IPS-15b (cell line): ENCODE data around the gene PFN3.

Experiments used
- H3K27me3 ChIP-seq: one replicate; pipeline ENCODE4 v1.6.1; 2013; ENCODE audit warnings: low read length; ENCODE audit not compliant: control insufficient read depth, insufficient read depth
- H3K36me3 ChIP-seq: one replicate; pipeline ENCODE4 v1.6.1; 2013; ENCODE audit warnings: low read length; ENCODE audit not compliant: control insufficient read depth, insufficient read depth
- H3K4me1 ChIP-seq: one replicate; pipeline ENCODE4 v1.6.1; 2013; ENCODE audit warnings: mild to moderate bottlenecking, low read length; ENCODE audit not compliant: control insufficient read depth, insufficient read depth
- H3K4me3 ChIP-seq: one replicate; pipeline ENCODE4 v1.5.1; 2013; ENCODE audit warnings: low read depth, low read length
- H3K9ac ChIP-seq: one replicate; pipeline ENCODE4 v1.6.1; 2013; ENCODE audit warnings: low read depth, mild to moderate bottlenecking, low read length
- H3K9me3 ChIP-seq: one replicate; pipeline ENCODE4 v1.6.1; 2013; ENCODE audit warnings: mild to moderate bottlenecking, low read length; ENCODE audit not compliant: control insufficient read depth, insufficient read depth

Gene PFN3

GRCh38 chr5:177355868-177356168 lies 44.6 kb downstream of the PFN3 start:
- Histone ChIP-seq H3K36me3 (no peaks in the 10 kb centered on the region), H3K9me3 (no peaks in the 10 kb centered on the region), H3K4me1 (no peaks in the 10 kb centered on the region)

GRCh38 chr5:177355162-177355867 lies 45.1 kb downstream of the PFN3 start:
- no peak overlapping the region for H3K9ac ChIP-seq

More at GRCh38 chr5:177355868-177356168, 44.6 kb downstream of the PFN3 start:
- peaks cover 5% of the 10 kb centered on the region for H3K27me3 ChIP-seq
- H3K4me3 ChIP-seq = no peak overlapping the region
- H3K9ac ChIP-seq = no peak overlapping the region

DNA sequence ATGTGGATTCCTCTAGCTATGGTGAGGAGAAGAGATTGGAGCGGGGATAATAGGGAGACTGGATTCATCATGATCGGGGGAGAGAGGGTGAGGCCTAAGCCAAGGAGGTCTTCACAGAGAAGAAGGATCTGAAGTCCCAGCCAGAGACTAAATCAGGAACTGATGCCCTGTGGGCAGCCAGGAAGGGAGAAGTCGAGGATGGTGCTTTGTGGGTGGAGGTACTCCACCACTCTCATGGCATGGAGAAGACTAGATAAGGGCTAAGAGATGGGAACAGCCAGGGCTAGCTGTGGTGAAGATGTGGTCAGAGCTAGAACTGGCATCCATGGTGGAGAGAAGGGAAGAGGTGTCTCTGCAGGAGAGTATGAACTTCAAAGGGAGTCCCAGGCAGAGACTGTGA lies 45.8 kb downstream of the PFN3 start:
- Histone ChIP-seq H3K9ac (no peak overlapping the region), H3K4me3 (no peak overlapping the region), H3K27me3 (peaks cover 5% of the 10 kb centered on the region), H3K9me3 (no peaks in the 10 kb centered on the region), H3K4me1 (peaks cover 5% of the 10 kb centered on the region), H3K36me3 (no peaks in the 10 kb centered on the region)

More at GRCh38 chr5:177355162-177355867, 45.1 kb downstream of the PFN3 start:
- no peaks in the 10 kb centered on the region for H3K36me3 ChIP-seq
- no peaks in the 10 kb centered on the region for H3K9me3 ChIP-seq
- H3K27me3 ChIP-seq = peaks cover 5% of the 10 kb centered on the region
- no peak overlapping the region for H3K4me3 ChIP-seq
- H3K4me1 ChIP-seq = peaks cover 4% of the 10 kb centered on the region

DNA sequence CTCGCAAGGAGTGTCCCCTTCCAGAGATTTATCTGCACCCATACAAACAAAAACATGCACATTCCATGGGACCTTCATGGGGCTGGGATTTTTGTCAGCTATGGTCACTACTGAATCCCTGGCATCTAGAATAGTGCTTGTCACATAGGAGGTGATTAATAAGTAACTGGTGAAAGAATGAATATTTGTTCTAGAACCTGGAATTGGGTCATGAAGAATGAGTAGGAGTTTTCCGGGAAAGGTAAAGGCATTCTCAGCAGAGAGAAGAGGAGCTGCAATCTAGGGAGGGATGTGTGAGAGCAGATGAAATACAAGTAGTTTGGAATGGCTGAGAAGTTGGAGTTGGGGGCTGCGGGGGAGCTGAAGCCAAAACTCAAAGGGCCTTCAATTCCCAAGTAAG lies 46.2 kb downstream of the PFN3 start:
- Histone ChIP-seq H3K27me3 (peaks cover 5% of the 10 kb centered on the region), H3K4me1 (peaks cover 5% of the 10 kb centered on the region), H3K36me3 (no peaks in the 10 kb centered on the region), H3K9me3 (no peaks in the 10 kb centered on the region), H3K9ac (no peak overlapping the region), H3K4me3 (no peak overlapping the region)

DNA sequence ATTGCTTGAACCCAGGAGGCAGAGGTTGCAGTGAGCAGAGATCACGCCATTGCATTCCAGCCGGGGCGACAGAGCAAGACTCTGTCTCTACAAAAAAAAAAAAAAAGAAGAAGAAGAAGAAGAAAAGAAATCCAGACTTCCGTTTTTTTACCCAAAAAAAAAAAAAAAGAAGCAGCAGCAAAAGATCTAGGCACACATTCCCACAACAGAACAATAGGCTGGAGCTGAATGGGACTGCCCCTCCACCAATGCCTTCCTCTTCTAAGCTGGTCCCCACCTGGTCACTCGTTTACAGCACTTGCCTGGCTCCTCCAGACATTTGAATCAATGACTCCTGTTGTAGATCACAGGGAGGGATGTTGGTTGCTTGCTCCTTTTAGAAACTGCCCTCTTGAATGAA lies 47.4 kb downstream of the PFN3 start:
- no peak overlapping the region for H3K9ac ChIP-seq
- H3K36me3 ChIP-seq = peaks cover 2% of the 10 kb centered on the region
- peaks cover 5% of the 10 kb centered on the region for H3K27me3 ChIP-seq
- no peaks in the 10 kb centered on the region for H3K9me3 ChIP-seq
- H3K4me1 ChIP-seq = peaks cover 5% of the 10 kb centered on the region
- no peak overlapping the region for H3K4me3 ChIP-seq

- H3K27me3 ChIP-seq = peaks cover 5% of the 10 kb centered on the region
- peak within 1 kb of the TSS; percentile 97 for H3K4me3 ChIP-seq
- H3K36me3 ChIP-seq = peaks cover 2% of the 10 kb centered on the region
- no peaks in the 10 kb centered on the region for H3K9me3 ChIP-seq
- peaks cover 5% of the 10 kb centered on the region for H3K4me1 ChIP-seq
- peak within 1 kb of the TSS; percentile 99 for H3K9ac ChIP-seq
Measured at GRCh38 chr5:177351392-177352329, 48.8 kb downstream of the PFN3 start, which contains the start of gene LMAN2. Gene LMAN2 (minus strand): TSS chr5:177351668. CDS start chr5:177351647, 21 bp downstream.

DNA sequence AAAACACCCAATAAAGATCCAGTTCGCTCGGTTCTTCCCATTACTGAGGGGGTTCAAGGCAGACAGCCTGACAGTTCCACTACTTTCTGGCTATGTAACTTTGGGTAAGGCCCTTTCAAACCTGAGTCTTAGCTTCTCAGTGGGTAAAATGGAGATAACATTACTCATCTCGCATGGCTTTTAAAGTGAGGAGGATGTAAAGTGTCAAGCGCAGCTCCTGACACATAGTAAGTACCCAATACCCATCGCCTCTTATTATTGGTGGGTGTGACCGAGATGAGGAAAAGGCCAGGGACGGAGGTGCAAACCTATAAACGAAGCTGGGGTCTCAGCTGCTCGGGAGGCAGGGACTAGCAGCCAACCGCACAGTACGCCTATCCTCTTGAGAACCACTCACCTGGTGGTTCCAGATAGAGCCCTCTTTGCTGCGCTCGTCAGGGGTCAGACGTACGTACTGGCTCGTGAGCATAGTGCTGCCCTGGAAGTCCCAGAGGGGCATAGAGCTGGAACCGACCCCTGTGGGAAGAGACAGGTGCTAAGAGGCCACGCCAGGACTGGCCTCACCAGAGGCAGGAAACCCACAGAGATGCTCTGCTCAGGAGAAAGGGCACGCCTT lies 49.6 kb downstream of the PFN3 start:
- no peaks in the 10 kb centered on the region for H3K9me3 ChIP-seq
- H3K27me3 ChIP-seq = peaks cover 5% of the 10 kb centered on the region
- peaks cover 5% of the 10 kb centered on the region for H3K4me1 ChIP-seq
- peak overlapping the region; percentile 97 for H3K4me3 ChIP-seq
- H3K9ac ChIP-seq = peak overlapping the region; percentile 99
- peaks cover 2% of the 10 kb centered on the region for H3K36me3 ChIP-seq
